ENCODE results near the gene SLC25A48.

- no peak for TF ChIP-seq CTCF (IDR thresholded peaks at IDR 0.05; ENCODE audit: low read length)
- no peak for TF ChIP-seq EZH2 (IDR thresholded peaks at IDR 0.05; ENCODE audit: borderline replicate concordance, low read length)
Measured at GRCh38 chr5:135891268-135891667, 56.8 kb downstream of the SLC25A48 start.
